Breast epithelium (tissue), 4 donors: ENCODE measurements around the gene ANKH. TPM values are rescaled to one million over a fixed set of nuclear protein-coding genes. Genes with fewer than 3 reads are reported as not detected.
"Not testable (repeated sequence)": the region's sequence is repeated elsewhere in the genome, so short reads cannot be mapped to it uniquely, and the experiment has no call there.

Experiments used
- DNase-seq, 2 donors: peaks; one replicate each; pipeline ENCODE4 v3.0.0-alpha.2; 2019; ENCODE audit warnings: low spot score in 2 of 2
- H3K27ac ChIP-seq, 2 donors: fragments of 200-600 bp; sonication (generic) in 1 of 2; one replicate each; pipeline ENCODE4 v1.5.1; 2016 to 2019; ENCODE audit warnings: mild to moderate bottlenecking in 1 of 2
- H3K27me3 ChIP-seq, 2 donors: fragments of 200-600 bp; sonication (generic) in 1 of 2; one replicate each; pipeline versions ENCODE4 v1.5.1 to v1.6.0; 2017 to 2019; ENCODE audit warnings: control low read depth in 1 of 2, mild to moderate bottlenecking in 1 of 2
- H3K36me3 ChIP-seq: fragments of 200-600 bp; one replicate; pipeline ENCODE4 v1.5.1; 2019
- H3K4me1 ChIP-seq, 2 donors: fragments of 200-600 bp; sonication (generic); one replicate each; pipeline ENCODE4 v1.5.1; 2016 to 2019; ENCODE audit warnings: control low read depth in 1 of 2
- H3K4me3 ChIP-seq, 3 donors: fragments of 200-600 bp; sonication (generic); 1 replicate in 2 of 3; 2 replicates in 1 of 3; pipeline ENCODE4 v1.5.1; 2016 to 2019; ENCODE audit warnings: mild to moderate bottlenecking in 3 of 3, moderate library complexity in 2 of 3
- H3K9me3 ChIP-seq, 2 donors: fragments of 200-600 bp; sonication (generic) in 1 of 2; one replicate each; pipeline ENCODE4 v1.5.1; 2016 to 2019; ENCODE audit warnings: control low read depth in 1 of 2
- CTCF ChIP-seq, 3 donors: fragments of 450-650 bp; IDR thresholded peaks; one replicate each; pipeline ENCODE4 v1.5.1; 2016 to 2017; ENCODE audit warnings: antibody characterized with exemption in 3 of 3, mild to moderate bottlenecking in 3 of 3, moderate library complexity in 3 of 3
- POLR2A ChIP-seq: fragments of 450-650 bp; IDR thresholded peaks from one replicate; pipeline ENCODE4 v1.6.1; 2016; ENCODE audit warnings: antibody characterized with exemption, mild to moderate bottlenecking, moderate library complexity
- POLR2AphosphoS5 ChIP-seq, 3 donors: sonication (generic); formaldehyde crosslinking; IDR thresholded peaks; one replicate each; pipeline ENCODE4 v1.6.1; 2017; ENCODE audit warnings: antibody characterized with exemption in 3 of 3
- intact Hi-C: fragments of 100-400 bp; cut with DNase I; formaldehyde crosslinking; loops from one replicate; pipeline ENCODE4 v1.15.1; 2023; ENCODE audit warnings: low total_unique reads
- total RNA-seq, 3 donors: library from RNA; depleted of rRNA; stranded (reverse); fragments of >200 nt; gene quantifications; one replicate each; pipeline ENCODE4 v1.1.0, GENCODE V29; 2016

Gene ANKH
- total RNA-seq, 3 donors from 2014 or later: 31.5 to 83.1 (median 52.1) TPM

GRCh38 chr5:14826714-14827113, 44.9 kb downstream of the ANKH start:
- Histone ChIP-seq H3K4me1 (no peaks in the 10 kb centered on the region), H3K36me3 (no peaks in the 10 kb centered on the region), H3K4me3 (no peak overlapping the region), H3K27me3 (no peaks in the 10 kb centered on the region), H3K9me3 (no peaks in the 10 kb centered on the region), H3K27ac (no peak overlapping the region)
- no peak for TF ChIP-seq CTCF (IDR thresholded peaks at IDR 0.05)
- TF ChIP-seq POLR2A: no peak
- TF ChIP-seq POLR2AphosphoS5 (IDR thresholded peaks at IDR 0.05): no peak
- intact Hi-C loops: no loop called here
- DNase-seq: no peak

- Histone ChIP-seq H3K4me1 (no peaks in the 10 kb centered on the region), H3K27me3 (no peaks in the 10 kb centered on the region), H3K36me3 (no peaks in the 10 kb centered on the region), H3K4me3 (no peak overlapping the region), H3K27ac (no peak overlapping the region), H3K9me3 (no peaks in the 10 kb centered on the region)
- DNase-seq: no peak
- no peak for TF ChIP-seq POLR2AphosphoS5 (IDR thresholded peaks at IDR 0.05)
- no peak for TF ChIP-seq CTCF (IDR thresholded peaks at IDR 0.05)
- TF ChIP-seq POLR2A: no peak
- intact Hi-C loops: no loop called here
Observed at GRCh38 chr5:14825977-14826376, 45.6 kb downstream of the ANKH start.

GRCh38 chr5:14824499-14824898, 47.1 kb downstream of the ANKH start:
- Histone ChIP-seq H3K4me1 (no peaks in the 10 kb centered on the region), H3K27ac (no peak overlapping the region), H3K36me3 (no peaks in the 10 kb centered on the region), H3K27me3 (no peaks in the 10 kb centered on the region), H3K9me3 (no peaks in the 10 kb centered on the region), H3K4me3 (no peak overlapping the region)
- DNase-seq: no peak
- TF ChIP-seq POLR2A (no peak), CTCF (IDR thresholded peaks at IDR 0.05) (no peak), POLR2AphosphoS5 (IDR thresholded peaks at IDR 0.05) (no peak)
- intact Hi-C loops: no loop called here

GRCh38 chr5:14821100-14821845, 50.3 kb downstream of the ANKH start:
- intact Hi-C loops: no loop called here
- Histone ChIP-seq H3K27ac (no peak overlapping the region), H3K36me3 (no peaks in the 10 kb centered on the region), H3K9me3 (no peaks in the 10 kb centered on the region), H3K4me1 (no peaks in the 10 kb centered on the region), H3K27me3 (no peaks in the 10 kb centered on the region), H3K4me3 (no peak overlapping the region)
- DNase-seq: no peak
- TF ChIP-seq POLR2AphosphoS5 (IDR thresholded peaks at IDR 0.05) (no peak), POLR2A (no peak), CTCF (IDR thresholded peaks at IDR 0.05) (no peak)

GRCh38 chr5:14818931-14819790, 52.4 kb downstream of the ANKH start:
- TF ChIP-seq POLR2AphosphoS5 (IDR thresholded peaks at IDR 0.05) (no peak), CTCF (IDR thresholded peaks at IDR 0.05) (no peak), POLR2A (no peak)
- no peak overlapping the region for H3K27ac ChIP-seq
- no peaks in the 10 kb centered on the region for H3K27me3 ChIP-seq
- H3K4me3 ChIP-seq: no peak overlapping the region
- no peak for DNase-seq
- no peaks in the 10 kb centered on the region for H3K4me1 ChIP-seq
- intact Hi-C loops: no loop called here
- no peaks in the 10 kb centered on the region for H3K36me3 ChIP-seq
- no peaks in the 10 kb centered on the region for H3K9me3 ChIP-seq

- H3K36me3 ChIP-seq, H3K4me1 ChIP-seq, H3K27me3 ChIP-seq, DNase-seq, H3K4me3 ChIP-seq, intact Hi-C loops, H3K9me3 ChIP-seq, H3K27ac ChIP-seq: not testable (repeated sequence)
Observed at GRCh38 chr5:14817762-14818136, 53.8 kb downstream of the ANKH start.
